GM15510 (cell line): ENCODE data around the gene TPRG1L.

Source experiments
- POLR2A ChIP-seq: IDR thresholded peaks from 3 replicates; pipeline ENCODE4 v1.6.1; 2011; ENCODE audit warnings: borderline replicate concordance; ENCODE audit not compliant: insufficient read length; ENCODE audit errors: extremely low read depth

The TPRG1L gene

GRCh38 chr1:3630161-3630611 lies 5.4 kb downstream of the TPRG1L start:
- TF ChIP-seq POLR2A: no peak

- no peak for TF ChIP-seq POLR2A
Measured at GRCh38 chr1:3630914-3631313, 6.1 kb downstream of the TPRG1L start.

- TF ChIP-seq POLR2A: no peak
Measured at GRCh38 chr1:3631320-3632260, 6.8 kb downstream of the TPRG1L start.

GRCh38 chr1:3632298-3632697 lies 7.5 kb downstream of the TPRG1L start:
- TF ChIP-seq POLR2A: no peak

DNA sequence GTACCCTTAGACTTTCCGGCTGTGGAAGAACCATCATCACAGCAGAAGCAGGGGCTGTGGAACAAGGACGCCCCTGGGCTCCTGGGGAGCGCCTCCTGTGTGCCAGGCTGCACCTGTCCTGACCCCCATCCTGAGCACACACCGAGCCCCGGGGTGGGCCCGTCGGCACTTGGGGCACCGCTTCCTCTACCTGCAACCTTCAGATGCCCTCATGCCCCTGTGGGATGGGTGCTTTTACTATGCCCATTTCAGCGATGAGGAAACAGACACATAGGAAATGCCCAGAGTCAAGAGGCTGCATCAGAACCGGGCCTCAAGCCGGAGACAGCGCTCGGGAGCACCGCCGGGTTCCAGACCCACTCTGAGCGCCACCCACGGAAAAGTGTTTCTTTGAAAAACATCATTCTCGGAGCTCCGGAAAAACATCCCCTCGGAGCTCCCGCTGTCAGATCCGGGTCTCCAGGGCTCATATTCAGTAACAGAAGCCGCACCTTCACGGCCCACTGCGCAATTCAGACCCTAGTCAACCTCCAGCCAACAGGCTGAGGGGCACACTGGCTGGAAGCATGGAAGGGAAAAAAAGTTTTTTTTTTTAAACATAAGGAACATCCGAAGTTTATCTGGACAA lies 8.0 kb downstream of the TPRG1L start:
- no peak for TF ChIP-seq POLR2A

- no peak for TF ChIP-seq POLR2A
Measured at GRCh38 chr1:3633344-3634058, 8.7 kb downstream of the TPRG1L start.

GRCh38 chr1:3634059-3634800 lies 9.4 kb downstream of the TPRG1L start:
- no peak for TF ChIP-seq POLR2A

DNA sequence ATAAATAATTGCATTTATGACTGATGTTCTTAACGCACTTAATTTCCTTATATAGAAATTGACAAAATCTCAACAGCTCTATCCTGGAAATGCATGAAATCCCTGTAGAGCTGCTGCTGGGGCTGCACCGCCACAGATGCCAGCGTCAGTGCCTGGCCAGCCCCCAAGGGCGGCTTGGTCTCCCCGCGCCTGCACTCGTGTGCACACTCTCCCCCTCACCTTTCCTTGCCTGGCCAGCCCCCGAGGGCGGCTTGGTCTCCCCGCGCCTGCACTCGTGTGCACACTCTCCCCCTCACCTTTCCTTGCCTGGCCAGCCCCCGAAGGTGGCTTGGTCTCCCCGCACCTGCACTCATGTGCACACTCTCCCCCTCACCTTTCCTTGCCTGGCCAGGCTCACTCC lies 11.3 kb downstream of the TPRG1L start:
- no peak for TF ChIP-seq POLR2A

GRCh38 chr1:3636531-3636930 lies 11.7 kb downstream of the TPRG1L start:
- no peak for TF ChIP-seq POLR2A

GRCh38 chr1:3638027-3638426 lies 13.2 kb downstream of the TPRG1L start:
- no peak for TF ChIP-seq POLR2A

DNA sequence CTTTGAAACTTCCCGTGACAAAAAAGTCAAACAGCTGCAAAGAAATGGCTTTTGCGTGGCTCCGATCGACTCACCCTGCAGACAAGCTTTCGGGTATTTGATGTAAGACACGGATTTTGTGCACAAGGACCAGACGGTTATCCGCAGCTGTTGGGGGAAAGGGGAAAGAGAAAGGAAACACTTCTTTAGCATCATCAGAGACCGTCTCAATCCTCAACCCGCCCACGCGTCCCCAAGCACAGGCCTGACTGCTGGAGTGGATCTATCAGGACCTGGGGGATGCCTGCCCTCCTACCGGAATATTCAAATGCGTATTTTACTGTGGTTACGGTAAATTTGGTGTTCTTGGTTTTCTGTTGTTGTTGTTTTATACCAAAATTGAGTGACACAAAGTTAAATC lies 13.9 kb downstream of the TPRG1L start:
- TF ChIP-seq POLR2A: no peak

DNA sequence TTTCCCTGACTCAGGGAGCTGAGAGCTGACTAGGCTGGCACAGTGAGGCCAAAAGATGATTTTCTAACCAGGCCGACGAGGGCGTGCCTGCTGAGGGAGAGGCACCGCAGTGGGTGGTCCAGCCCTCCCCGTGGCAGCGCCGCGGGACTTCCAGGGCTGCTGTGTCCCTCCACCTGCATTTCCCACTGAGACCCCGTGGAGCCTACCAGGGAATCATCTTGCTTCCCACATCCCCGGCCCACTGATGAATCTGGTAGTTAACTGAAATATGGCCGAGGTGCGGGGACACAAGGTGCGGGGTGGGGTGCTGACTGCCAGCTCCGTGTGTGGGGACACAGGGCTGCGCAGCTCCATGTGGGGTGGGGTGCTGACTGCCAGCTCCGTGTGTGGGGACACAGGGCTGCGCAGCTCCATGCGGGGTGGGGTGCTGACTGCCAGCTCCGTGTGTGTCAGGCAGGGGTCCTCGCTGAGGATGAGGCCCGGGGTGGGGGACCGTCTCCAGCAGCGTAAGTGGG lies 14.6 kb downstream of the TPRG1L start:
- no peak for TF ChIP-seq POLR2A

DNA sequence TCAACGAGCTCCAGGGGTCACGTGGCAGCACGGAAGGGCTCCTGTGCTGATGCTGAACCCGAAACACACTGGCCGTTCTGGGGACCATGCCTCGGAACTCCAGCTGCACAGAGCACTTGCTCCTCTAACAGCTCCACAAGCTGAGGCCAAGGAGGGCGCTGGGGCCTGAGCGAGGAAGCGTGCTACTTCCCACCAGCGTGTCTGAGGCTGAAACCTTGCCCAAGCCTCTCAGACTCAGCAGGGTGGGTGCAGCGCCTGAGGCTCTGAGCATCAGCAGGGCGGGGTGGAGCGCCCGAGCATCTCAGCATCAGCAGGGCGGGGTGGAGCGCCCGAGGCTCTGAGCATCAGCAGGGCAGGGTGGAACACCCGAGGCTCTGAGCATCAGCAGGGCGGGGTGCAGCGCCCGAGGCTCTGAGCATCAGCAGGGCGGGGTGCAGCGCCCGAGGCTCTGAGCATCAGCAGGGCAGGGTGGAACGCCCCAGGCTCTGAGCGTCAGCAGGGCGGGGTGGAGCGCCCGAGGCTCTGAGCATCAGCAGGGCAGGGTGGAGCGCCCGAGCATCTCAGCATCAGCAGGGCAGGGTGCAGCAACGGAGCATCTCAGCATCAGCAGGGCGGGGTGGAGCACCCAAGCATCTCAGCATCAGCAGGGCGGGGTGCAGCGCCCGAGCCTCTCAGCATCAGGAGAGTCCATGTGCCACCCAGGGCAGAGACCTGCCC lies 15.5 kb downstream of the TPRG1L start:
- no peak for TF ChIP-seq POLR2A
